ENCODE measurements around the gene AGBL4.

The AGBL4 gene

GRCh38 chr1:49098866-49099265, 924.9 kb downstream of the AGBL4 start:
- Histone ChIP-seq H3K4me3 (ENCODE audit: low read depth in 1 of 2, low read length in 1 of 2) (no peak overlapping the region), H3K27me3 (no peaks in the 10 kb centered on the region), H3K9me3 (no peaks in the 10 kb centered on the region), H3K4me1 (ENCODE audit: control insufficient read depth in 1 of 2, insufficient read depth in 1 of 2, low read depth in 1 of 2, low read length in 1 of 2) (no peaks in the 10 kb centered on the region), H3K36me3 (no peaks in the 10 kb centered on the region), H3K27ac (no peak overlapping the region)
- no peak for TF ChIP-seq CTCF (IDR thresholded peaks at IDR 0.05)

GRCh38 chr1:49086327-49086726, 937.4 kb downstream of the AGBL4 start:
- H3K4me3 ChIP-seq (ENCODE audit: low read depth in 1 of 2, low read length in 1 of 2), result no peak overlapping the region
- no peak for TF ChIP-seq CTCF (IDR thresholded peaks at IDR 0.05)
- H3K27ac ChIP-seq, result no peak overlapping the region
- no peaks in the 10 kb centered on the region for H3K9me3 ChIP-seq
- H3K27me3 ChIP-seq, result no peaks in the 10 kb centered on the region
- no peaks in the 10 kb centered on the region for H3K36me3 ChIP-seq
- H3K4me1 ChIP-seq (ENCODE audit: control insufficient read depth in 1 of 2, insufficient read depth in 1 of 2, low read depth in 1 of 2, low read length in 1 of 2), result no peaks in the 10 kb centered on the region

- Histone ChIP-seq H3K4me1 (ENCODE audit: control insufficient read depth in 1 of 2, insufficient read depth in 1 of 2, low read depth in 1 of 2, low read length in 1 of 2) (no peaks in the 10 kb centered on the region), H3K36me3 (no peaks in the 10 kb centered on the region), H3K27ac (no peak overlapping the region), H3K9me3 (no peaks in the 10 kb centered on the region), H3K27me3 (no peaks in the 10 kb centered on the region), H3K4me3 (ENCODE audit: low read depth in 1 of 2, low read length in 1 of 2) (no peak overlapping the region)
- TF ChIP-seq CTCF (IDR thresholded peaks at IDR 0.05), result no peak
Measured at GRCh38 chr1:49085079-49085478, 938.7 kb downstream of the AGBL4 start.

GRCh38 chr1:49060766-49061165, 963.0 kb downstream of the AGBL4 start:
- H3K4me1 ChIP-seq (ENCODE audit: control insufficient read depth in 1 of 2, insufficient read depth in 1 of 2, low read depth in 1 of 2, low read length in 1 of 2), result no peaks in the 10 kb centered on the region
- H3K36me3 ChIP-seq, result no peaks in the 10 kb centered on the region
- TF ChIP-seq CTCF (IDR thresholded peaks at IDR 0.05), result no peak
- no peaks in the 10 kb centered on the region for H3K27me3 ChIP-seq
- H3K9me3 ChIP-seq, result no peaks in the 10 kb centered on the region
- no peak overlapping the region for H3K4me3 ChIP-seq (ENCODE audit: low read depth in 1 of 2, low read length in 1 of 2)
- H3K27ac ChIP-seq, result no peak overlapping the region

- no peak for TF ChIP-seq CTCF (IDR thresholded peaks at IDR 0.05)
- H3K36me3 ChIP-seq, result no peaks in the 10 kb centered on the region
- H3K4me1 ChIP-seq (ENCODE audit: control insufficient read depth in 1 of 2, insufficient read depth in 1 of 2, low read depth in 1 of 2, low read length in 1 of 2), result no peaks in the 10 kb centered on the region
- no peaks in the 10 kb centered on the region for H3K9me3 ChIP-seq
- no peak overlapping the region for H3K4me3 ChIP-seq (ENCODE audit: low read depth in 1 of 2, low read length in 1 of 2)
- H3K27me3 ChIP-seq, result no peaks in the 10 kb centered on the region
- H3K27ac ChIP-seq, result no peak overlapping the region
Measured at GRCh38 chr1:49059087-49059486, 964.7 kb downstream of the AGBL4 start.

- Histone ChIP-seq H3K4me3 (ENCODE audit: low read depth in 1 of 2, low read length in 1 of 2) (no peak overlapping the region), H3K36me3 (no peaks in the 10 kb centered on the region), H3K27ac (no peak overlapping the region), H3K27me3 (no peaks in the 10 kb centered on the region), H3K9me3 (no peaks in the 10 kb centered on the region), H3K4me1 (ENCODE audit: control insufficient read depth in 1 of 2, insufficient read depth in 1 of 2, low read depth in 1 of 2, low read length in 1 of 2) (no peaks in the 10 kb centered on the region)
- no peak for TF ChIP-seq CTCF (IDR thresholded peaks at IDR 0.05)
Measured at GRCh38 chr1:49052102-49052501, 971.7 kb downstream of the AGBL4 start.

Measured in neutrophil (primary cell).